Uterus (tissue), 4 donors: ENCODE data around the gene TTC3. TPM values are rescaled to one million over a fixed set of nuclear protein-coding genes. Genes with fewer than 3 reads are reported as not detected.

ENCODE experiments used
- DNase-seq, 2 donors: peaks; one replicate each; pipeline ENCODE4 v3.0.0-alpha.2; 2019 to 2020
- H3K27ac ChIP-seq, 2 donors: fragments of 200-600 bp; sonication (generic); 1 replicate in 1 of 2; 2 replicates in 1 of 2; pipeline ENCODE4 v1.5.1; 2016 to 2018
- H3K27me3 ChIP-seq, 2 donors: fragments of 200-600 bp; sonication (generic); one replicate each; pipeline ENCODE4 v1.5.1; 2018 to 2019; ENCODE audit warnings: control low read depth in 1 of 2
- H3K36me3 ChIP-seq, 2 donors: fragments of 200-600 bp; sonication (generic); one replicate each; pipeline ENCODE4 v1.5.1; 2019; ENCODE audit warnings: control low read depth in 1 of 2
- H3K4me1 ChIP-seq, 2 donors: fragments of 200-600 bp; sonication (generic); one replicate each; pipeline ENCODE4 v1.5.1; 2018 to 2019; ENCODE audit warnings: control low read depth in 1 of 2
- H3K4me3 ChIP-seq, 2 donors: fragments of 200-600 bp; sonication (generic); 1 replicate in 1 of 2; 2 replicates in 1 of 2; pipeline ENCODE4 v1.5.1; 2018 to 2019; ENCODE audit warnings: mild to moderate bottlenecking in 1 of 2
- H3K9me3 ChIP-seq, 2 donors: fragments of 200-600 bp; sonication (generic); one replicate each; pipeline ENCODE4 v1.5.1; 2019; ENCODE audit warnings: control low read depth in 1 of 2
- POLR2A ChIP-seq, 2 donors: fragments of 450-650 bp; IDR thresholded peaks; one replicate each; pipeline ENCODE4 v1.6.1; 2016; ENCODE audit warnings: antibody characterized with exemption in 2 of 2, mild to moderate bottlenecking in 1 of 2, moderate library complexity in 1 of 2
- intact Hi-C: fragments of 100-400 bp; cut with DNase I; formaldehyde crosslinking; loops from one replicate; pipeline ENCODE4 v1.15.1; 2023; ENCODE audit warnings: low total_unique reads
- total RNA-seq, 4 donors: library from RNA; depleted of rRNA in 3 of 4; stranded (reverse); fragments of >200 nt in 3 of 4; gene quantifications; one replicate each; pipeline versions ENCODE4 v1.1.0 to v1.2.4, GENCODE V29; 2014 to 2023
- TF ChIP-seq, protein P1 (sequence below), 4 experiments: fragments of 200-600 bp in 2 of 4; fragments of 450-650 bp in 2 of 4; sonication (generic) in 2 of 4; IDR thresholded peaks; one replicate each; pipeline ENCODE4 v1.5.1; 2016 to 2019; ENCODE audit warnings: antibody characterized with exemption in 4 of 4, mild to moderate bottlenecking in 2 of 4, moderate library complexity in 1 of 4
- donor health status: DM: yes; HTN: yes; CAD: no.

The TTC3 gene
- total RNA-seq, 4 donors from 2014 or later = 104 to 522 (median 193) TPM

DNA sequence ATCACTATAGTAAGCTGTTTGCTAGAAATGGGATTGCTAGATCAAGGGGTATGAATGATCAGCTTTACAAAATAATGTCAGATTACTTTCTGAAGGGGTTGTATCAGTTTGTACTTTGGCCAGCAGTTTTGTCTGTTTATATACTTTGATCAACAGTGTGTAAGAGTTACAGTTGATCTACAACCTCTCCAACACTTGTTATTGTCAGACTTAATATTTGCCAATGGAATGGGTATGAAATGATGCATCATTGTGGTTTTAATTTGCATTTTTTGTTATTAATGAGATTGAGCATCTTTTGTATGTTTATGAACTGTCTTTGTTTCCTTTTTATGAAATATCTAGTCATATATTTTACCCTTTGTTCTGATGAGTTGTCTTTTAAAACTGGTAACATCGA, 4.3 kb downstream of the TTC3 start:
- no peaks in the 10 kb centered on the region for H3K4me1 ChIP-seq
- H3K4me3 ChIP-seq = no peak overlapping the region
- H3K27ac ChIP-seq = no peak overlapping the region
- TF ChIP-seq, protein P1, sequence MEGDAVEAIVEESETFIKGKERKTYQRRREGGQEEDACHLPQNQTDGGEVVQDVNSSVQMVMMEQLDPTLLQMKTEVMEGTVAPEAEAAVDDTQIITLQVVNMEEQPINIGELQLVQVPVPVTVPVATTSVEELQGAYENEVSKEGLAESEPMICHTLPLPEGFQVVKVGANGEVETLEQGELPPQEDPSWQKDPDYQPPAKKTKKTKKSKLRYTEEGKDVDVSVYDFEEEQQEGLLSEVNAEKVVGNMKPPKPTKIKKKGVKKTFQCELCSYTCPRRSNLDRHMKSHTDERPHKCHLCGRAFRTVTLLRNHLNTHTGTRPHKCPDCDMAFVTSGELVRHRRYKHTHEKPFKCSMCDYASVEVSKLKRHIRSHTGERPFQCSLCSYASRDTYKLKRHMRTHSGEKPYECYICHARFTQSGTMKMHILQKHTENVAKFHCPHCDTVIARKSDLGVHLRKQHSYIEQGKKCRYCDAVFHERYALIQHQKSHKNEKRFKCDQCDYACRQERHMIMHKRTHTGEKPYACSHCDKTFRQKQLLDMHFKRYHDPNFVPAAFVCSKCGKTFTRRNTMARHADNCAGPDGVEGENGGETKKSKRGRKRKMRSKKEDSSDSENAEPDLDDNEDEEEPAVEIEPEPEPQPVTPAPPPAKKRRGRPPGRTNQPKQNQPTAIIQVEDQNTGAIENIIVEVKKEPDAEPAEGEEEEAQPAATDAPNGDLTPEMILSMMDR (IDR thresholded peaks at IDR 0.05) = no peak
- no peak for TF ChIP-seq POLR2A (IDR thresholded peaks at IDR 0.05)
- no peak for DNase-seq
- intact Hi-C loops = no loop called here
- peaks cover 0 to 3% of the 10 kb centered on the region in 2 donors for H3K9me3 ChIP-seq
- no peaks in the 10 kb centered on the region for H3K36me3 ChIP-seq
- no peaks in the 10 kb centered on the region for H3K27me3 ChIP-seq

GRCh38 chr21:37079211-37079824, 6.3 kb downstream of the TTC3 start:
- Histone ChIP-seq H3K4me3 (no peak overlapping the region), H3K9me3 (peaks cover 0 to 3% of the 10 kb centered on the region in 2 donors), H3K27ac (no peak overlapping the region), H3K27me3 (no peaks in the 10 kb centered on the region), H3K36me3 (no peaks in the 10 kb centered on the region), H3K4me1 (no peaks in the 10 kb centered on the region)
- TF ChIP-seq, protein P1 (IDR thresholded peaks at IDR 0.05) = no peak
- no peak for TF ChIP-seq POLR2A (IDR thresholded peaks at IDR 0.05)
- intact Hi-C loops = no loop called here
- no peak for DNase-seq

- no peak for TF ChIP-seq POLR2A (IDR thresholded peaks at IDR 0.05)
- TF ChIP-seq, protein P1 (IDR thresholded peaks at IDR 0.05) = no peak
- intact Hi-C loops = no loop called here
These were observed 9.3 kb downstream of the TTC3 start for GRCh38 chr21:37082375-37082774.

DNA sequence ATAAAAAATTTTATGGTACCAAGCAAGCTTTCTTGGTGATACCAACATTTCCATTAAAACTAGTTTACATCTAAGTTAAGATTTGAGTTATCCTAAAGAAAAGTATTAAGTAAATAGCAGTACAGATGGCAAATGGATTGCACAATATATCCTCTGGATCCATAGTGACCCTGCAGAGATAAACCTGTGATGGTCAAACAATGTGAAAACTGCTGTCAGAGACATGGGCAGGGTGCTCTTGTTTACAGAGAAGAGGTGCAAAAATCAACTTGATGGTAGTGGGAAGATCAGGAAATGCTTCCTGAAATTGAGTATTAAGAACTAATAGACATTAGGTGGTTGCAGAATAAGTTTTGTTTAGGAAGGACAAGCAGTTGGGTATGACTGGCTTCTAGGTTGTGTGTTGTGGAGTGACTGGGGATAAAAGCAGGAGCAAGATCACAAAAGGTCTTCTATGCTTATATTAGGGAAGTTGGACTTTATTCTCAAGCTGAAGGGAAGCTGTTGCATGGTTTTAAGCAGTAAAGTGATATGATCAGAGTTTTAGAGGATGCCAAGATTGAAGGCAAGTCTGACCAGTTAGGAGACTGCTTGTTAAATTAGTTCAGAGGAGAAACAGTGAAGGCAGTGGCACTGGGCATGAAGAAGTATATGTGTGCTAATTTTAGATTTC, 9.9 kb downstream of the TTC3 start:
- Histone ChIP-seq H3K4me3 (no peak overlapping the region), H3K36me3 (no peaks in the 10 kb centered on the region), H3K4me1 (no peaks in the 10 kb centered on the region), H3K27ac (no peak overlapping the region), H3K9me3 (peaks cover 0 to 3% of the 10 kb centered on the region in 2 donors), H3K27me3 (no peaks in the 10 kb centered on the region)
- TF ChIP-seq, protein P1 (IDR thresholded peaks at IDR 0.05) = no peak
- TF ChIP-seq POLR2A (IDR thresholded peaks at IDR 0.05) = no peak
- intact Hi-C loops = no loop called here
- DNase-seq = no peak

More at GRCh38 chr21:37082375-37082774, 9.3 kb downstream of the TTC3 start:
- Histone ChIP-seq H3K27me3 (no peaks in the 10 kb centered on the region), H3K4me3 (no peak overlapping the region), H3K27ac (no peak overlapping the region), H3K36me3 (no peaks in the 10 kb centered on the region), H3K4me1 (no peaks in the 10 kb centered on the region), H3K9me3 (peaks cover 0 to 3% of the 10 kb centered on the region in 2 donors)
- DNase-seq = no peak

- Histone ChIP-seq H3K27me3 (no peaks in the 10 kb centered on the region), H3K9me3 (no peaks in the 10 kb centered on the region), H3K27ac (no peak overlapping the region), H3K4me3 (no peak overlapping the region), H3K36me3 (no peaks in the 10 kb centered on the region), H3K4me1 (no peaks in the 10 kb centered on the region)
- intact Hi-C loops = no loop called here
- no peak for DNase-seq
- no peak for TF ChIP-seq POLR2A (IDR thresholded peaks at IDR 0.05)
These were observed 12.7 kb downstream of the TTC3 start for GRCh38 chr21:37085726-37086125.
